Left ventricle myocardium inferior (tissue), 1 donor: ENCODE measurements around the gene EVA1C. TPM values are rescaled to one million over a fixed set of nuclear protein-coding genes. Genes with fewer than 3 reads are reported as not detected.

Experiments used
- DNase-seq: peaks from one replicate; pipeline ENCODE4 v3.0.0-alpha.2; 2020
- H3K27ac ChIP-seq: fragments of 200-600 bp; replicated peaks from 2 replicates; pipeline ENCODE4 v1.8.0; 2021
- H3K27me3 ChIP-seq: fragments of 200-600 bp; 2 replicates; pipeline ENCODE4 v1.8.0; 2021; ENCODE audit warnings: low read depth
- H3K36me3 ChIP-seq: fragments of 200-600 bp; 2 replicates; pipeline ENCODE4 v1.8.0; 2021
- H3K4me1 ChIP-seq: fragments of 200-600 bp; 2 replicates; pipeline ENCODE4 v1.8.0; 2021
- H3K4me3 ChIP-seq: fragments of 200-600 bp; 2 replicates; pipeline ENCODE4 v1.8.0; 2021; ENCODE audit warnings: mild to moderate bottlenecking, moderate library complexity
- H3K9me3 ChIP-seq: fragments of 200-600 bp; replicated peaks from 2 replicates; pipeline ENCODE4 v1.8.0; 2021
- CTCF ChIP-seq: fragments of 200-600 bp; IDR thresholded peaks from 2 replicates; pipeline ENCODE4 v1.8.0; 2021; ENCODE audit warnings: antibody characterized with exemption, mild to moderate bottlenecking, borderline replicate concordance
- intact Hi-C: fragments of 100-400 bp; cut with micrococcal nuclease; formaldehyde crosslinking; loops from one replicate; pipeline ENCODE4 v1.11.0; 2022
- total RNA-seq: library from RNA; stranded (reverse); fragmentation: NEBNext Ultra II Directional; extraction: Animal tissue kit (Norgen Biotek cat#: 25700); gene quantifications from one replicate; pipeline ENCODE4 v1.2.1, GENCODE V29; 2021
- donor health status: DM: no; HTN: yes; CAD: no; lungs with severe emphysema.

The EVA1C gene
- total RNA-seq, 1 donor from 2014 or later = 13.9 TPM

GRCh38 chr21:32377506-32377905 is 35.0 kb upstream of the EVA1C start:
- Histone ChIP-seq H3K4me3 (no peak overlapping the region), H3K4me1 (peaks cover 33% of the 10 kb centered on the region), H3K9me3 (no peaks in the 10 kb centered on the region), H3K36me3 (peaks cover 54% of the 10 kb centered on the region), H3K27ac (no peak overlapping the region), H3K27me3 (no peaks in the 10 kb centered on the region)
- no peak for DNase-seq
- no peak for TF ChIP-seq CTCF
- intact Hi-C loops = no loop called here

- H3K9me3 ChIP-seq = no peaks in the 10 kb centered on the region
- intact Hi-C loops = no loop called here
Measured at GRCh38 chr21:32377991-32378390, 34.5 kb upstream of the EVA1C start.

DNA sequence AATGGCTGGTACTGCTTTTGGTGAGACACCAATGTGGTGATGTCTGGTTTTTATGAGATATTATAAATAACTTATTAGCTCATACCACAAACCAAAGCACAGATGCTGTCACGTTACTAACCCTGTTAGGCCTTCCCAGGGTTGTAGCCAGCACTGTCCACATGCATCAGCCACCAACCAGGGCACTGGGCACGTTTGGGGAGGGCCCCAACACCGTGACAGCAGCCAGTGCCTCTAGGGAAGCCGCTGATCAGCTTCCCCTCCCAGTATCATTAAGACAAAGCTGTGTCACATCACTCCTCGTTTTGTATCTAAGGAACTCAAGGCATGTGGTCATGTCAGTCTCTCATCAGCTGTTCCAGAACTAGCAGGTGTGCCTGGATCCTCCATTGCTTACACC is 33.5 kb upstream of the EVA1C start:
- peak; percentile 49 for DNase-seq
- peaks cover 32% of the 10 kb centered on the region for H3K4me1 ChIP-seq
- no peaks in the 10 kb centered on the region for H3K9me3 ChIP-seq
- peak overlapping the region; percentile 73 for H3K27ac ChIP-seq
- peaks cover 57% of the 10 kb centered on the region for H3K36me3 ChIP-seq
- intact Hi-C loops = no loop called here
- no peaks in the 10 kb centered on the region for H3K27me3 ChIP-seq
- no peak overlapping the region for H3K4me3 ChIP-seq
- no peak for TF ChIP-seq CTCF

More at GRCh38 chr21:32377991-32378390, 34.5 kb upstream of the EVA1C start:
- no peak for DNase-seq
- TF ChIP-seq CTCF = no peak
- no peak overlapping the region for H3K4me3 ChIP-seq
- H3K27me3 ChIP-seq = no peaks in the 10 kb centered on the region
- peak overlapping the region; percentile 73 for H3K27ac ChIP-seq
- H3K36me3 ChIP-seq = peaks cover 55% of the 10 kb centered on the region
- peaks cover 33% of the 10 kb centered on the region for H3K4me1 ChIP-seq

DNA sequence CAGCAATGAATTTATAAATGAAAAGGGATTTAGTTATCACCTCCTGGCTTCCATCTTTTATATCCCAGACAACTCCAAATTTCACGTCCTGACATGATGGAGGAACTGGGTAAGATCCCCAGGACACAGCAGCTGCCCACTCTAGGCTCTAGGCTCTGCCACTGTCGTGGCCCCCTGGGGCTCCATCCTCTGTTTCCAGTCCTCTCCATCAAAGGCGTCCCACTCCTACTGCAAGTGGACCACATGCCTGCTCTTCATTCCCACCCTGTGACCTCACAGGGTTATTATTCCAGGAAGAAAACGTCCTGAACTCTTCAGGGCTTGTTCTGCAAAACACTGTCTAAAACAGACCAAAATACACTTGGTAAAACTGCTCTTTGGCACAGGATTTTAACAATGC is 31.6 kb upstream of the EVA1C start:
- H3K27ac ChIP-seq = no peak overlapping the region
- H3K27me3 ChIP-seq = no peaks in the 10 kb centered on the region
- DNase-seq = no peak
- no peak overlapping the region for H3K4me3 ChIP-seq
- no peaks in the 10 kb centered on the region for H3K9me3 ChIP-seq
- no peak for TF ChIP-seq CTCF
- H3K4me1 ChIP-seq = peaks cover 39% of the 10 kb centered on the region
- H3K36me3 ChIP-seq = peaks cover 53% of the 10 kb centered on the region
- intact Hi-C loops = no loop called here

DNA sequence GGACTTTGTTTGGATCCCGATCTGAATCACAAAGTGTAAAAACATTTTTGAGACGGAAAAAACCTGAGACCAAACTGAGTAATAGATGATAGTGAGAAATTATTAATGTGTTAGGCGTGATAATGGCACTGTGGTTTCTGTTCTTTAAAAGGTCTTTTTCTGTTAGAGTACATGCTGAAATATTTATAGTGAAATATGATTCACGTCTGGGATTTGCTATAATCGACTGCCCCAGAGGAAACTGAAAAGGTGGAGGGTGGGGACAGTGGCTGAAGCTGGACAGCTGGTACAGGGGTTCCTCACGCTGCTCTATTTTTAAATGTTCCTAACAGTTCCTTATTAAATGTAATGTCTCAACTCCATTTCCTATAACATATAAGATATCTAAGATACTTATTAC is 30.9 kb upstream of the EVA1C start:
- Histone ChIP-seq H3K27me3 (no peaks in the 10 kb centered on the region), H3K4me3 (no peak overlapping the region), H3K36me3 (peaks cover 52% of the 10 kb centered on the region), H3K4me1 (peaks cover 45% of the 10 kb centered on the region), H3K9me3 (no peaks in the 10 kb centered on the region), H3K27ac (peak overlapping the region; percentile 28)
- intact Hi-C loops = no loop called here
- DNase-seq = no peak
- TF ChIP-seq CTCF = no peak
